ENCODE results near the gene NR4A2.

GRCh38 chr2:156341452-156342253 is 9.1 kb upstream of the NR4A2 start:
- no peak for TF ChIP-seq CTCF (IDR thresholded peaks at IDR 0.05)
- peak; percentile 77 to 80 for TF ChIP-seq POLR2A (IDR thresholded peaks at IDR 0.05)
- TF ChIP-seq POLR2AphosphoS5 (IDR thresholded peaks at IDR 0.05), result peak; percentile 90 to 95 (median 94)
- peak in 1 of 4 donors; percentile 14 for TF ChIP-seq EP300 (IDR thresholded peaks at IDR 0.05)
